Glutamatergic neuron (in vitro differentiated cells): ENCODE results near the gene MAP3K2. TPM values are rescaled to one million over a fixed set of nuclear protein-coding genes. Genes with fewer than 3 reads are reported as not detected.

Source experiments
- DNase-seq: peaks from one replicate; pipeline ENCODE4 v3.0.0; 2022
- H3K27ac Mint-ChIP-seq: one replicate; pipeline ENCODE4 v1.8.0; 2020; ENCODE audit warnings: mild to moderate bottlenecking, mixed read lengths, inconsistent platforms; ENCODE audit not compliant: unreplicated experiment
- H3K27me3 Mint-ChIP-seq: one replicate; pipeline ENCODE4 v1.8.0; 2020; ENCODE audit warnings: mild to moderate bottlenecking, moderate library complexity, mixed read lengths, inconsistent platforms; ENCODE audit not compliant: unreplicated experiment
- H3K36me3 Mint-ChIP-seq: one replicate; pipeline ENCODE4 v1.8.0; 2020; ENCODE audit warnings: mild to moderate bottlenecking, mixed read lengths, inconsistent platforms; ENCODE audit not compliant: unreplicated experiment
- H3K4me1 Mint-ChIP-seq: one replicate; pipeline ENCODE4 v1.8.0; 2020; ENCODE audit warnings: mild to moderate bottlenecking, low read depth, mixed read lengths, inconsistent platforms; ENCODE audit not compliant: unreplicated experiment
- H3K4me3 Mint-ChIP-seq: one replicate; pipeline ENCODE4 v1.8.0; 2020; ENCODE audit warnings: mild to moderate bottlenecking, mixed read lengths, inconsistent platforms; ENCODE audit not compliant: unreplicated experiment
- H3K9me3 Mint-ChIP-seq: one replicate; pipeline ENCODE4 v1.8.0; 2020; ENCODE audit warnings: mild to moderate bottlenecking, moderate library complexity, mixed read lengths, inconsistent platforms; ENCODE audit not compliant: unreplicated experiment
- total RNA-seq: library from RNA; stranded (reverse); fragmentation: NEBNext Ultra II Directional; extraction: Animal tissue kit (Norgen Biotek cat#: 25700); gene quantifications from one replicate; pipeline ENCODE4 v1.2.1, GENCODE V29; 2021; ENCODE audit not compliant: unreplicated experiment
- TF ChIP-seq, protein P1 (sequence below): fragments of 200-600 bp; sonication (generic); IDR thresholded peaks from one replicate; pipeline ENCODE4 v1.5.0; 2021; ENCODE audit not compliant: partially characterized antibody, unreplicated experiment

The MAP3K2 gene
- total RNA-seq, 1 donor from 2014 or later, result 42.7 TPM

DNA sequence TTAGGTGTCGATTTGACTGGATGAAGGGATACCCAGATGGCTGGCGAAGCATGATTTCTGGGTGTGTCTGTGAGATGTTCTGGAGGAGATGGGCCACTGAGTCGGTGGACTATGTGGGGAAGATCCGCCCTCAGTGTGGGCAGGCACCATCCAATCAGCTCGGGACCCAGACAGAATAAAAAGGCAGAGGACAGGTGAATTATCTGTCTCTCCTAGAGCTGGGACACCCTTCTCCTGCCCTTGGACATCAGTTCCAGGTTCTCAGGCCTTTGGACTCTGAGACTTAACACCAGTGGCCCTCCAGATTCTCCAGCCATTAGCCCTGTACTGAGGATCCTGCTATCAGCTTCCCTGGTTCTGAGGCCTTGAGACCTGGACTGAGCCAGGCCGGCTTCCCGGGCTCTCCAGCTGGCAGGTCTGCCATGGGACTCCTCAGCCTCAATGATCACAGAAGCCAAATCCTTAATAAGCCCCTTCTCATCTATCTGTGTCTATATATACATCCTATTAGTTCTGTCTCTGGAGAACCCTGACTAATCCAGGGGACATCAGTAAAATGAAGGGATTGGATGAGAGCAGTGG is 42.2 kb upstream of the MAP3K2 start:
- Mint-ChIP-seq H3K9me3 (no peaks in the 10 kb centered on the region), H3K4me1 (no peaks in the 10 kb centered on the region), H3K36me3 (no peaks in the 10 kb centered on the region), H3K27me3 (peaks cover 6% of the 10 kb centered on the region), H3K27ac (no peak overlapping the region), H3K4me3 (no peak overlapping the region)
- DNase-seq, result no peak
- TF ChIP-seq, protein P1, sequence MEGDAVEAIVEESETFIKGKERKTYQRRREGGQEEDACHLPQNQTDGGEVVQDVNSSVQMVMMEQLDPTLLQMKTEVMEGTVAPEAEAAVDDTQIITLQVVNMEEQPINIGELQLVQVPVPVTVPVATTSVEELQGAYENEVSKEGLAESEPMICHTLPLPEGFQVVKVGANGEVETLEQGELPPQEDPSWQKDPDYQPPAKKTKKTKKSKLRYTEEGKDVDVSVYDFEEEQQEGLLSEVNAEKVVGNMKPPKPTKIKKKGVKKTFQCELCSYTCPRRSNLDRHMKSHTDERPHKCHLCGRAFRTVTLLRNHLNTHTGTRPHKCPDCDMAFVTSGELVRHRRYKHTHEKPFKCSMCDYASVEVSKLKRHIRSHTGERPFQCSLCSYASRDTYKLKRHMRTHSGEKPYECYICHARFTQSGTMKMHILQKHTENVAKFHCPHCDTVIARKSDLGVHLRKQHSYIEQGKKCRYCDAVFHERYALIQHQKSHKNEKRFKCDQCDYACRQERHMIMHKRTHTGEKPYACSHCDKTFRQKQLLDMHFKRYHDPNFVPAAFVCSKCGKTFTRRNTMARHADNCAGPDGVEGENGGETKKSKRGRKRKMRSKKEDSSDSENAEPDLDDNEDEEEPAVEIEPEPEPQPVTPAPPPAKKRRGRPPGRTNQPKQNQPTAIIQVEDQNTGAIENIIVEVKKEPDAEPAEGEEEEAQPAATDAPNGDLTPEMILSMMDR, result no peak

DNA sequence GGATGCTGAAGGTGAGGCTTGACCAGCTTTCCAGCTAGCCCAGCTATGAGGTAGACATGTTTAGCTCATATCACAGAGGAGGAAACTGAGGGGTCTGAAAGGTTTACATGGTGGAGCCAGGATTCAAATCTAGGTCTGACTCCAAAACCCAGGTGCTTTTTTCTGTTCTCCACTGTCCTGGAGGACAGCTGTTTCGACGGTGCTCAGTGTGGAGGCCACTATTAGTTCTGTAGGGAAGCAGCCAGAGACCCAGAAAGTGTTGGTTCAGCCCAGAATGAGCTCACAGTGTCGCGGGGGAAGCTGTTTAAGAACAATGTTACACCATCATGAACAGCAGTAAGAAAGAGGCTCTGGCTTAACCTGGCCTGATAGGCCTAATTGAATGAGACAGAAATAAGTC is 41.5 kb upstream of the MAP3K2 start:
- H3K4me3 Mint-ChIP-seq, result no peak overlapping the region
- H3K36me3 Mint-ChIP-seq, result no peaks in the 10 kb centered on the region
- H3K9me3 Mint-ChIP-seq, result no peaks in the 10 kb centered on the region
- no peak for DNase-seq
- TF ChIP-seq, protein P1, result no peak
- H3K27ac Mint-ChIP-seq, result no peak overlapping the region
- peaks cover 6% of the 10 kb centered on the region for H3K27me3 Mint-ChIP-seq
- no peaks in the 10 kb centered on the region for H3K4me1 Mint-ChIP-seq

DNA sequence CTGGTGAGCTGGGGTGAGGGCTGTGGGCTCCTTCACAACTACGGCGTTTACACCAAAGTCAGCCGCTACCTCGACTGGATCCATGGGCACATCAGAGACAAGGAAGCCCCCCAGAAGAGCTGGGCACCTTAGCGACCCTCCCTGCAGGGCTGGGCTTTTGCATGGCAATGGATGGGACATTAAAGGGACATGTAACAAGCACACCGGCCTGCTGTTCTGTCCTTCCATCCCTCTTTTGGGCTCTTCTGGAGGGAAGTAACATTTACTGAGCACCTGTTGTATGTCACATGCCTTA is 41.0 kb upstream of the MAP3K2 start:
- H3K27ac Mint-ChIP-seq, result no peak overlapping the region
- H3K27me3 Mint-ChIP-seq, result peaks cover 10% of the 10 kb centered on the region
- H3K4me3 Mint-ChIP-seq, result no peak overlapping the region

DNA sequence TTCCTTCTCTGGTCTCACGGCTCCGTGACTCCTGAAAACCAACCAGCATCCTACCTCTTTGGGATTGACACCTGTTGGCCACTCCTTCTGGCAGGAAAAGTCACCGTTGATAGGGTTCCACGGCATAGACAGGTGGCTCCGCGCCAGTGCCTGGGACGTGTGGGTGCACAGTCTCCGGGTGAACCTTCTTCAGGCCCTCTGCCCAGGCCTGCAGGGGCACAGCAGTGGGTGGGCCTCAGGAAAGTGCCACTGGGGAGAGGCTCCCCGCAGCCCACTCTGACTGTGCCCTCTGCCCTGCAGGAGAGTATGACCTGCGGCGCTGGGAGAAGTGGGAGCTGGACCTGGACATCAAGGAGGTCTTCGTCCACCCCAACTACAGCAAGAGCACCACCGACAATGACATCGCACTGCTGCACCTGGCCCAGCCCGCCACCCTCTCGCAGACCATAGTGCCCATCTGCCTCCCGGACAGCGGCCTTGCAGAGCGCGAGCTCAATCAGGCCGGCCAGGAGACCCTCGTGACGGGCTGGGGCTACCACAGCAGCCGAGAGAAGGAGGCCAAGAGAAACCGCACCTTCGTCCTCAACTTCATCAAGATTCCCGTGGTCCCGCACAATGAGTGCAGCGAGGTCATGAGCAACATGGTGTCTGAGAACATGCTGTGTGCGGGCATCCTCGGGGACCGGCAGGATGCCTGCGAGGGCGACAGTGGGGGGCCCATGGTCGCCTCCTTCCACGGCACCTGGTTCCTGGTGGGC is 40.5 kb upstream of the MAP3K2 start:
- H3K27me3 Mint-ChIP-seq, result peaks cover 12% of the 10 kb centered on the region
- peaks cover 4% of the 10 kb centered on the region for H3K36me3 Mint-ChIP-seq
- no peak overlapping the region for H3K27ac Mint-ChIP-seq
- DNase-seq, result no peak
- peaks cover 3% of the 10 kb centered on the region for H3K9me3 Mint-ChIP-seq
- H3K4me3 Mint-ChIP-seq, result no peak overlapping the region
- no peaks in the 10 kb centered on the region for H3K4me1 Mint-ChIP-seq
- TF ChIP-seq, protein P1, result no peak

More for the DNA sequence above, 41.0 kb upstream of the MAP3K2 start:
- DNase-seq, result no peak
- H3K36me3 Mint-ChIP-seq, result peaks cover 2% of the 10 kb centered on the region
- H3K9me3 Mint-ChIP-seq, result peaks cover under 1% of the 10 kb centered on the region
- no peaks in the 10 kb centered on the region for H3K4me1 Mint-ChIP-seq
- TF ChIP-seq, protein P1, result no peak

DNA sequence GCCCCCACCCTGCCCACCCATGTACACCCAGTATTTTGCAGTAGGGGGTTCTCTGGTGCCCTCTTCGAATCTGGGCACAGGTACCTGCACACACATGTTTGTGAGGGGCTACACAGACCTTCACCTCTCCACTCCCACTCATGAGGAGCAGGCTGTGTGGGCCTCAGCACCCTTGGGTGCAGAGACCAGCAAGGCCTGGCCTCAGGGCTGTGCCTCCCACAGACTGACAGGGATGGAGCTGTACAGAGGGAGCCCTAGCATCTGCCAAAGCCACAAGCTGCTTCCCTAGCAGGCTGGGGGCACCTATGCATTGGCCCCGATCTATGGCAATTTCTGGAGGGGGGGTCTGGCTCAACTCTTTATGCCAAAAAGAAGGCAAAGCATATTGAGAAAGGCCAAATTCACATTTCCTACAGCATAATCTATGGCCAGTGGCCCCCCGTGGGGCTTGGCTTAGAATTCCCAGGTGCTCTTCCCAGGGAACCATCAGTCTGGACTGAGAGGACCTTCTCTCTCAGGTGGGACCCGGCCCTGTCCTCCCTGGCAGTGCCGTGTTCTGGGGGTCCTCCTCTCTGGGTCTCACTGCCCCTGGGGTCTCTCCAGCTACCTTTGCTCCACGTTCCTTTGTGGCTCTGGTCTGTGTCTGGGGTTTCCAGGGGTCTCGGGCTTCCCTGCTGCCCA is 39.7 kb upstream of the MAP3K2 start:
- H3K27me3 Mint-ChIP-seq, result peaks cover 12% of the 10 kb centered on the region
- no peak overlapping the region for H3K4me3 Mint-ChIP-seq
- peaks cover 3% of the 10 kb centered on the region for H3K9me3 Mint-ChIP-seq
- no peaks in the 10 kb centered on the region for H3K4me1 Mint-ChIP-seq
- no peak overlapping the region for H3K27ac Mint-ChIP-seq
- TF ChIP-seq, protein P1, result no peak
- H3K36me3 Mint-ChIP-seq, result peaks cover 4% of the 10 kb centered on the region
- DNase-seq, result no peak
